NCI-H1436 treated with DMSO at 0.1 percent for 48 hours (cell line): ENCODE data around the gene CREB3L1.
"Not testable (repeated sequence)": the region's sequence is repeated elsewhere in the genome, so short reads cannot be mapped to it uniquely, and the experiment has no call there.

Experiments used
- DNase-seq: peaks from one replicate; lab custom pipeline; 2025; lab: John Stamatoyannopoulos, UW

CREB3L1 gene

DNA sequence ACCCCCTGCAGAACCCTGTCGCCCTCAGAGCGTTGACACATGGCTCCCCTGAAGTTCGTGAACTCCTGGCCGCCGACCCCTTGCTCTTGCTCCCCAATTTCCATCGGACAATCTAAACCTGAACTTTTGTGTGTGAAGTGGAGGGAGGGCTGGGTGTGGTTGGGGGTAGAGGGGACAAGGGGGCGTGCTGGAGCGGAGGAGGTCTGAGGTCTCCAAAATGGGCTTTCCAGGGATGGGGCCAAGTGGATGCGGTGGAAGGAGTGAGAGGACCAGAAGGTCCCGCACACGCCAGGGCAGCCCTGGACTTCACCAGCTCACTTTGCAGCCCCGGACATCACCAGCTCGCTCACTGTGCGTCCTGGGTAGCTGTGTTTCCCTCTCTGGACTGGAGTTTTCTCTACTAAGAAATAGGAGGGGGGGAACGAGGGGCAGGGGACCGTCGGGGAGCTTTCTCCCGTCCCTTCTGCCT is 18.6 kb downstream of the CREB3L1 start:
- DNase-seq, result no peak

- DNase-seq, result no peak
Observed at GRCh38 chr11:46296528-46297448, 19.3 kb downstream of the CREB3L1 start.

DNA sequence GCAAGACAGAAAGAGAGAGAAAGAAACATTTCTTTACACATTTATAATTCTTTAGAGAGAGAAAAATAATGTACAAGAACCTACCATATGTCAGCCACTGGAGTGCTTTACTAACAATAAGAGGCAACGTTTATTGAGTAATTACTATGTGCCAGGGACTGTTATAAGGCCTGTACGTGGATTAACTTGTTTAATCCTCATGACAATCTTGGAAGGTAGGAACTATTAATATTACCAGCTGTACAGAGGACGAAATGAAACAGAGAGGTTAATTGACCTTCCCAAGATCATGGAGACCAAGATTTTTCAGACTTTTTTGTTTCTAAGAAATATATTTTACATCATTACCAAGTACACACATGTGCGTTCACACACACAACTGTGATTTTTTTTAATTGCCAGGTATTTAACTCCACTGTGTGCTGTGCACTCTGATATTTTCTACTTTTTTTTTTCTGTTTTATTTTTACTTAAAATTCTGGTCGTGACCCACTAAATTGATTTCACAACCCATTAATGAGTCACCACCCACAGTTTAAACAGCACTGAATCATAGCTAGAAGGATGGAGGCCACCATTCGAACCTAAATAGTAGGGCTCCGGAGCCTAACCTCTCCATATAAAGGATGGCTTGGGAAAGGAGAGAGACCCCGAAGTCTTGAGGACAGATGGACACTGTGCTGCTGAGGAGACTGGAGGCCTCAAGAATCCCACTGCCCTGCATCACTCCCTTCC is 21.4 kb downstream of the CREB3L1 start:
- DNase-seq, result no peak

- DNase-seq, result no peak
Observed at GRCh38 chr11:46299451-46299961, 22.0 kb downstream of the CREB3L1 start.

DNA sequence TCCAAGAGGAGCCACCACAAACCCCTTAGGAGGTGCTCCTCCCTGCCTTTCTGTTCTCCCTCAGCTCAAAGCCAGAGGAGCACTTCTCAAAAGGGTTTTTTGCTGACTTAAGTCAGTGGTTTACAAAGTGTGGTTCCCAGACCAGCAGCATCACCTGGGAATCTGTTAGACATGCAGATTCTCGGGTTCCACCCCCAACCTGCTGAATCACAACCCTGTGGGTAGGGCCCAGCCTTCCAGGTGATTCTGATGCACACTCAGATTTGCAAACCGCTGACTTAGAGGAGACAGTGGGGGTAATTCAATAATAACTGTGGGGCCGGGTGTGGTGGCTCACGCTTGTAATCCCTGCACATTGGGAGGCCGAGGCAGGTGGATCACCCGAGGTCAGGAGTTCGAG is 22.8 kb downstream of the CREB3L1 start:
- DNase-seq, result no peak

DNA sequence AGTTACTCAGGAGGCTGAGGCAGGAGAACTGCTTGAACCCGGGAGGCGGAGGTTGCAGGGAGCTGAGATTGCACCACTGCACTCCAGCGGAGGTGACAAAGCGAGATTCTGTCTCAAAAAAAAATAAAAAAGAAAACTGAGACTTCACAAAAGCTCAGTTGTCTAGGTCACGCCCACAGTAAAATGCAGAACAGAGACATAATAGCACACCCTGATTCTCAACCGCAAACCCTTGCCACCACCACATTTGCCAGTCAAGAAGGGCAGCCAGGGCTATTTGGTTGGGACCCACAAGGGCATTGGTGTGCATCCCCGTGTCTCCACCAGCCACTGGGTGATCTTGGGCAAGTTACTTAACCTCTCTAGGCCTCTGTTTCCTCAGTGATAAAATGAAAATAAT is 25.4 kb downstream of the CREB3L1 start:
- no peak for DNase-seq

GRCh38 chr11:46304036-46304435 is 26.6 kb downstream of the CREB3L1 start:
- not testable (repeated sequence) for DNase-seq

GRCh38 chr11:46304605-46305179 is 27.2 kb downstream of the CREB3L1 start:
- DNase-seq, result no peak

GRCh38 chr11:46305295-46305694 is 27.8 kb downstream of the CREB3L1 start:
- no peak for DNase-seq

DNA sequence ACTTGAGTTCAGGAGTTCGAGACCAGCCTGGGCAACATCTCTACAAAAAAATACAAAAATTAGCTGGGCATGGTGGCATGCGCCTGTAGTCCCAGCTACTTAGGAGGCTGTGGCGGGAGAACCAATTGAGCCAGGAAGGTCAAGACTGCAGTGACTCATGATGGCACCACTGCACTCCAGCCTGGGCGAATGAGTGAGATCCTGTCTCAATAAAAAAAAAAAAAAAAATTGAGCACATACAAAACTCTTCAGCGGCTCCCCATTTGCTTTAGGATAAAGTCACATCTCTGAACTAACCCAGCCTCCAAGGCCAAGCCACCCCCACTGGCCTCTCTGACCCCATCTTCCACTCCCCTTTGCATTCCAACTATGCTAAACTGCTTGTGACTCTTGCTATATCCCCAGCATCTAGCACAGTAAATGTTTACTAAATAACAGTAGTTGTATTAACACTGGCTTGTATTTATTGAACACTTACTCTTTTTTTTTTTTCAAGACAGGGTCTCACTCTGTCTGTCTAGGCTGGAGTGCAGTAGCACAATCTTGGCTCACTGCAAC is 28.9 kb downstream of the CREB3L1 start:
- DNase-seq, result no peak

- DNase-seq, result no peak
Observed at GRCh38 chr11:46307369-46307768, 29.9 kb downstream of the CREB3L1 start.

GRCh38 chr11:46307785-46308341 is 30.4 kb downstream of the CREB3L1 start:
- no peak for DNase-seq

DNA sequence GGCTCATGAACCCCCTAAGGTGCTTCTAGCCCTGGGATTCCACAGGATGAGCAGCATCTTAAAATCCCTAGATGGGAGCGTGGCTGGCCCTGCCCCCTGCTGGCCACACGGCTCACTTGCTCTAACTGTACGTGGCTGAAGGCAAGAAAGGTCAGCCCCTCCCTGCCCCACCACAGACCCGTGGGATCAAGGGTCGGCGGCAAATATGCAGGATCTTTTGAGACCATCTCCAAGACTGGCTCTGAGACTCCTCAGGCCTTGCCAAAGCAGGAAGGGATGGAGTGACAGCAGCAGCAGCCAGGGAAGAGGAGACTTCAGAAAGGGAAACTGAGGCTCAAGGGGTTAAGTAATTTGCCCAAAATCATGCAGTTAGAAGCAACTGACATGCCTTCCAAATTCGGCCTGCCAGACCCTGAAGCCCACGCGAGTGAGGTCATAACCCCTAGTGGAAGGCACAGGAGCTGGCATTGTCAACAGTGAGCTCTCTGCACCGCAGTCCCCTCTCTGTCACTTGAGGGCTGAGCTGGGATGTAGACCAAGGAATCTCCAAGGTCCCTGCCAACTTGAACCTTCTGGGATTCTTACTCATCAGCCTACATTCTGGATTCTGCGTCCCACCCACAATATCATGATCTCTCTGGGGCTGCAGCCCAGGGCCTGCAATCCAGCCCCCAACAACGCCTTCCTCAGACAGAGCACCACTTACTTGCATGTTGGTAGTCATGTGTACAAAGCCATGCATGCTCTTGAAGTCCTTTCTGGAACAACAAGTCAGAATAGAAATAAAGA is 31.4 kb downstream of the CREB3L1 start:
- no peak for DNase-seq

GRCh38 chr11:46309814-46310259 is 32.4 kb downstream of the CREB3L1 start:
- no peak for DNase-seq

DNA sequence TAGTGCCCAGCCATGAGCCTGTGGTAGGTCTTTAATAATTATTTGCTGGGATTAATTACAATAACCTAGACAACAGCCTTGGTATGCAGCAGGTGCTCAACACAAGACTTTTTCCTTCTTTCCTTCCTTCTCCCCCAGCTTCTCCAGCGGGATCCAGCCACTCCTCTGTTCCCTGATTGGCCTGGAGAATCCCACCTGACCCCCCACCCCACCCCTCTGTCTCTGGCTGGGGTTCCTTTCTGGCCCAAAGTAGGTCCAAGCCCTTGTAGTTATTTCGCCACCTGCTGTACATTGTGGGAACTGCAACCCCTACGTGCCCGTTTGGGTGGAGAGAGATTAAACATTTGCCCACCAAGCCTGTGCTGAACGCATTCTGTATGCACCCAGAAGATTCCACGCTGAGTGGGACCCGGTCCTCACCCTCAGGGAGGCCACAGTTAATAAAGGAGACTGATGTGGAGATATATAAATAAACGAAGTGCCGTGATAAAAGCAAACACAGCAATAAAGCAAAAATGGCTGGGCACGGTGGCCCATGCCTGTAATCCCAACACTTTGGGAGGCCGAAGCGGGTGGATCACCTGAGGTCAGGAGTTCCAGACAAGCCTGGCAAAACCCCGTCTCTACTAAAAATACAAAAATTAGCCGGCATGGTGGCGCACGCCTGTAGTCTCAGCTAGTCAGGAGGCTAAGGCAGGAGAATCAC is 37.7 kb downstream of the CREB3L1 start:
- no peak for DNase-seq

DNA sequence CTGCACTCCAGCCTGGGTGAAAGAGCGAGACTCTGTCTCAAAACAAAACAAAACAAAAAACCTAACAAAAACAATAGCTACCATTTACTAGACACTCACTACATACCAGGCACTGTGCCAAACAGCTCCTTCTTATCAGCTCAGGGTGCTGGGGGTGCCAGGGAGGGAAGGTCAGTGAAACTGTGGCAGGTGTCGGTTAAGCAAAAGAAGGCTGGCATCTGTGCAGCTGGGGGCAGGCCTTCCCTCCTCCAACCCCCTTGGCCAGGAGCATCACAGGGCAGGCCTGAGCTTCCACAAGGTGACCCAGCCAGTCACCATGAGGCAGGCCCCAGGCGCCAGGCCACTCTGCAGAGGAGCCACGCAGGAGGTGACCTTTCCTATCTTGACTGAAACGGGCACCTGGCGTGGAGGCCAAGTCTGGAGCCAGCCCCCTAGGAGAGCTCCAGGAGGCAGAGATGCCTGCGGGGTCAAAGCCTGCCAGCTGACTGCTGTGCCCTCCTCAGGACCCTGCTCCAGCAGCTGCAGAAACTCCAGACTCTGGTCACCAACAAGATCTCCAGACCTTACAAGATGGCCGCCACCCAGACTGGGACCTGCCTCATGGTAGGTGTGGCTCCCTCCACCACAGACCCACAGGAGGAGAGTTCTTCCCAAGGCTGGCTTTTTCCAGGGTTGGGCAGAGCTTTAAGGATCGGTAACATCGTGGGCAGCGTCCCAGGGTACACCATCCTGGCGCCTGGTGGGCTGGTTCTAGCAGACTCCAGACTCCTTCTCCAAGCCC is 38.5 kb downstream of the CREB3L1 start:
- DNase-seq, result no peak

GRCh38 chr11:46319074-46319453 is 41.6 kb downstream of the CREB3L1 start:
- DNase-seq, result no peak

DNA sequence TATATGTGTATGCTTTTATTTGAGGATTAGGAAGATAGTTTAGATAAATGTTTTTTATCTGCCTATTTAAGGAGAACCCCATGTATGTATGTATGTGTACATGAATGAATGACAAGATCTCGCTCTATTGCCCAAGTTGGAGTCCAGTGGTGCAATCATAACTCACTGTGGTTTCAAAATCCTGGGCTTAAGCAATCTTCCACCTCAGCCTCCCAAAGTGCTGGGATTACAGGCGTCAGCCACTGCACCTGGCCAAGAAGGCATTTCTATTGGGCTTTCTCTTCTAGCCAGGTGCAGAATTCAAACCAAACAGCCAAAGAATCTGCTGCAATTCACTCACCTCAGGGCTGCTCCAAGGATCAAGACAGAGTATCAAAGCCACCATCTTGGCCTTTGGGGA is 44.3 kb downstream of the CREB3L1 start:
- no peak for DNase-seq

GRCh38 chr11:46322759-46323158 is 45.3 kb downstream of the CREB3L1 start:
- no peak for DNase-seq
